HG02852 (cell line): Measurements from ENCODE around the gene SMG6.
"Not testable (repeated sequence)": the region's sequence is repeated elsewhere in the genome, so short reads cannot be mapped to it uniquely, and the experiment has no call there.

ENCODE experiments used
- ATAC-seq: cut with Tn5 transposase; IDR thresholded peaks from one replicate; pipeline ENCODE4 v1.9.1; 2021; ENCODE audit warnings: mild to moderate bottlenecking, moderate library complexity; ENCODE audit not compliant: unreplicated experiment

SMG6 gene

GRCh38 chr17:2151358-2152033, 152.1 kb downstream of the SMG6 start:
- no peak for ATAC-seq

DNA sequence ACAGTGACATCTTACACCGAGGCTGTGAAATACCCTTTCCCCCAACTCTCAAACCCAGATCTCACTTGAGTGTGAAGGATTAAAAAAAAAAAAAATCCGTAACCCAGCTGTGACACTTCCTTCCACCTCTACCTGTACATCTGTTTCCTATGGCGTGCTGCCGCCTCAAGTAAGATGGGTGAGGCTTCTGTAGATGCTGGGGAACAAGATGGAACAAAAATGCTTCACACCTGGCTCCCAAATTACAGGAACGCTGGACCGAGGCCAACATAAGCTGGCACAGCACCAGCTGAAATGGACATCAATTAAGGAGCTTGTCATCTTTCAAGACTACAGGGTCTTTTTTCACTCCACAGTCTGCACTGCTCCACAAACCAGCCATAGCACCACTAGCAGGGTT, 152.8 kb downstream of the SMG6 start:
- ATAC-seq = no peak

GRCh38 chr17:2149934-2150333, 153.7 kb downstream of the SMG6 start:
- no peak for ATAC-seq

GRCh38 chr17:2146132-2146871, 157.3 kb downstream of the SMG6 start:
- ATAC-seq = no peak

- no peak for ATAC-seq
Measured at GRCh38 chr17:2144701-2145100, 158.9 kb downstream of the SMG6 start.

DNA sequence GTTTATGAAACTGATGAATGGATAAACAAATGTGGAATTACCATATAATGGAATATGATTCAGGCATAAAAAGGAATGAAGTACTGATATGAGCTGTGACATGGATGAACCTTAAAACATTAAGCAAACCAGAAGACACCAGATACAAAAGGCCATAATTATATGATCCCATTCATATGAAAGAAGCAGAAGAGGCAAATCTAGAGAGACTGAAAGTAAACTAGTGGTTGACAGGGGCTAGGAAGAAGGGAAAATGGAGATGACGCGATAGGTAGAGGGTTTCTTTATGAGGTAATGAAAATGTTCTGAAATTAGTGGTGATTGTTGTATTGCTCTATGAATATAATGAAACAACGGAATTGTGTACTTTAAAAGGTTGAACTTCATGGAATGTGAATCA, 160.3 kb downstream of the SMG6 start:
- no peak for ATAC-seq

DNA sequence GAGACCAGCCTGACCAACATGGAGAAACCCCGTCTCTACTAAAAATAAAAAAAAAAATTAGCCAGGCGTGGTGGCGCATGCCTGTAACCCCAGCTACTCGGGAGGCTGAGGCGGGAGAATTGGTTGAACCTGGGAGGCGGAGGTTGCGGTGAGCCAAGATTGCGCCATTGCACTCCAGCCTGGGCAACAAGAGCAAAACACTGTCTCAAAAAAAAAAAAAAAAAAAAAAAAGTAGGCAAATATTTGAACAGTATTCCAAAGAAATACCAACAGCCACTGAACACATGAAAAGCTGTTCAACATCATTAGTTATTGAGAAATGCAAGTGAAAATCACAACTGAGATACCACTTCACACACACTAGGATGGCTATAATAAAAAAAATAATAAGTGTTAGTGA, 160.9 kb downstream of the SMG6 start:
- not testable (repeated sequence) for ATAC-seq

- no peak for ATAC-seq
Measured at GRCh38 chr17:2140683-2141082, 162.9 kb downstream of the SMG6 start.

DNA sequence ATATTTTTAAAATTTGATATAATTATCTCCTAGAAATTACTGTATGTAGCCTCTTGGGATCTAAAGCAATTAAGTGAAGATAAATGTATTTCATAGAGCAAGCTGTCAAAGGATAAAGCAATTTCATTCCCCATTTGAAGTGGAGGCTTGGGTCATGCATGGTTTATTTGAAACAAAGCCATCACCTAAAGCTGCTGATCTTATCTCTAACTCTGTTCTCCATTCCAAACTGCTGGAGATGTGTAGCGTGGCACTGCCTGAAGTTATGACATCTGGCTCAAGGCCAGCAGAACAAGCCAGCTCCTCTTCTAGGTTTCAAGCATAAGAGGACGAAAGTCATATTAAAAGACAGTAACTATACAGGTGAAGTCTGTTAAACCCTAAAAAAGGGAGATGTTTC, 164.8 kb downstream of the SMG6 start:
- ATAC-seq = no peak

DNA sequence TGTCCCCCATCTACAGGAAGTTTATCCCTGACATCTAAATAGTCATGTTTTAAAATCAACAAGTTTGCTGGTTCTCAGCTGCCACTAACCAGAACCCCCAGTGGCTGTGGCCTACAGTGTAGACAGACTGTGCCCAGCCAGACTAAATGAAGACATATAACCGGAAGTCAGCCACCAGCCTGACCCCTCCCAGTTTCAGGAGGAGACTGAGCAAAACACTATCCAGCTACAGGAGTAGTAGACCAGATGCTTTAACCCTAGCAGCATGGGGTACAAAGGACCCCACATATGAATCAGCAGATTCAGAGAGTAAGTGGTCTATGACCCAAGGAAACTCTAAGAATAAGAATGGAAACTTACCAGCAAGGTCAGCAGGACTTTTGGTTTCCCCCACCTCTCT, 165.3 kb downstream of the SMG6 start:
- ATAC-seq = no peak

DNA sequence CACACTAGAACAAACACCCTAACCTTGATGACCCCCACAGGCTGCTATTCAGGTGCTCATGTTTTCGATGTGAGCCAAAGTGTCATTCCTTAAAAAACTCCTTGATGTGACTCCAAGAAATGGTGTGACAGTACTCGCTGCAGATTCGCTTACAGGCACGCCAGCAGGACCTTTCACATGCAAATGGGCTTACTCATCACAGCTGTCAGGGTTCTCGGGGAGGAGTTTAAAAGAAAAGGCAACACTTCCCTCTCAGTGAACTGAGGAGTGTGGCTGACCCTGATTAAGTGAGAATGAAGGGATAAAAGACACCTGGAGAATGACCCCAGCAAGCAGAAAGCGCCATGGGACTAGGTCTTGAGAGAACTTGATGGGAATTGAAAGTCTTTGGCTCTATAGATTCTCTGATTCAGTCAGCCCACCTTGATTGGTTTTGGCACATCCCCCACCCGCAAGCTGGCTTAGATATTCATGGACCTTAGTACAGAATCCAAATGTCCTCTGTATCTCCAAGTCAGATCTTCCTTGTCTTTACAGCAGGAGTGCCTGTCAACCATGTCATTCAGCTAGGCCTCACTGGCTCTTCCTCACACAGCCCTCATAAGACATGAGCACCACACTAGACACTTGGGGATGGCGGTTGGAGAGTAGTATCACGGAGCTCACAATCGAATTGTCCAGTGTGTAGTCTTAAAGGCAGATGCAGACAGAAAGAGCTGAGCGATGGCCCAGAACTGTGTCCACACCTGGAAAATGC, 166.1 kb downstream of the SMG6 start:
- peak; percentile 58 for ATAC-seq

DNA sequence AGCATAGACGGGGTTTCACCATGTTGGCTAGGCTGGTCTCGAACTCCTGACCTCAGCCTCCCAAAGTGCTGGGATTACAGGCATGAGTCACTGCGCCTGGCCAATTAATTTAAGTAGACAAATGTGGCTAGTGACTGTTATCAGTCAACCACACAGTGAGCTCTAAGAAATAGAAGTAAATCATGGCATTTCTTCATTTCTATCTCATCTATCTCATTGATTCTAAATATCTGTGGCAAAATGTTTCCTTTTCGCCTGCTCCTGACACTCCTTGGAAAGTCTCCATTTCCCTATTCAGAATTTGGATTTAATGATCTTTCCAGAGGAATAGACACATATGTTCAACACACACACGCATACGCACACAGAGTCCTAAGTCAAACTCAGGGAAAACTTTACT, 167.3 kb downstream of the SMG6 start:
- no peak for ATAC-seq

- no peak for ATAC-seq
Measured at GRCh38 chr17:2128011-2128410, 175.6 kb downstream of the SMG6 start.

DNA sequence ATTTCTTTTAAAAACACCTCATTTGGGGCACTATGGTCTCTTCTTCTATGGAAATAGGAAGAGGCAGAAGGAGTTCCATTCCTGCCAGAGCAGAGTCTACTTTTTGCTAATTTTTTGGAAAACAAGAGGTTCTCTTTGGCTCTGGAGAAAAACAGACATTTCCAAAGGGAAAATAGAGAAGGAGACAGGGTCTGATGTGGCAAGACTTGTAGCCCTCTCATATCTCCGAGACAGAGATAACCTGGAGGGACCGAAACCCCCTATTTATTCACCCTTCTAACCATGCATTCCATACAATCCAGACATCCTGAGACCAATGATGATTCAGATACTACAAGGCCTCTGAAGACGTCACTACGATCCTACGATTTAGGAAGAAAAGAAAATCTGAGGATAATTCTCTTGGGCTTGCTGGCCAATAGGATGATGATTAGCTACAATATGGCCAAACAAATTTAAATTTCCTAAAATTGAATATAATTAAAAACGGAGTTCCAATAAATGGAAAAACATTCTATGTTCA, 178.5 kb downstream of the SMG6 start:
- ATAC-seq = no peak

DNA sequence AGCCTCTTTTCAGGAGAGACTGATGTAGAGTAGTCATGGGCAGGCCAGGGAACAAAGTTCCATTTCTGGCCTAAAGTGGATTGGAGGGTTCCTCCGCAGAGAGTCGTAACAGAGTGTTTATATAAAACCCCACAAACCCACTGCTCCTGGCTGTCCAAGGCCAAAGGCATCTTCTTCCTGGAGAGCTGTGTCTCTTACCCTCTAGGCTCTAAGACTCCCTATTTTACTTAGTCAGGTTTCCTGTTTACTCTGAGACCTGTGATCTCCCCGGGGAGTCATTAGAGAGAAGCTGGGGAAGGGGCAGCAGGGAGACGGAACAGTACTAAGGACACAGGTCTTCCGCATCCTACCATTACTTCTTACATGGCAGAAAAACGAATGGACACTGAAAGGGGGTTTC, 179.2 kb downstream of the SMG6 start:
- no peak for ATAC-seq

DNA sequence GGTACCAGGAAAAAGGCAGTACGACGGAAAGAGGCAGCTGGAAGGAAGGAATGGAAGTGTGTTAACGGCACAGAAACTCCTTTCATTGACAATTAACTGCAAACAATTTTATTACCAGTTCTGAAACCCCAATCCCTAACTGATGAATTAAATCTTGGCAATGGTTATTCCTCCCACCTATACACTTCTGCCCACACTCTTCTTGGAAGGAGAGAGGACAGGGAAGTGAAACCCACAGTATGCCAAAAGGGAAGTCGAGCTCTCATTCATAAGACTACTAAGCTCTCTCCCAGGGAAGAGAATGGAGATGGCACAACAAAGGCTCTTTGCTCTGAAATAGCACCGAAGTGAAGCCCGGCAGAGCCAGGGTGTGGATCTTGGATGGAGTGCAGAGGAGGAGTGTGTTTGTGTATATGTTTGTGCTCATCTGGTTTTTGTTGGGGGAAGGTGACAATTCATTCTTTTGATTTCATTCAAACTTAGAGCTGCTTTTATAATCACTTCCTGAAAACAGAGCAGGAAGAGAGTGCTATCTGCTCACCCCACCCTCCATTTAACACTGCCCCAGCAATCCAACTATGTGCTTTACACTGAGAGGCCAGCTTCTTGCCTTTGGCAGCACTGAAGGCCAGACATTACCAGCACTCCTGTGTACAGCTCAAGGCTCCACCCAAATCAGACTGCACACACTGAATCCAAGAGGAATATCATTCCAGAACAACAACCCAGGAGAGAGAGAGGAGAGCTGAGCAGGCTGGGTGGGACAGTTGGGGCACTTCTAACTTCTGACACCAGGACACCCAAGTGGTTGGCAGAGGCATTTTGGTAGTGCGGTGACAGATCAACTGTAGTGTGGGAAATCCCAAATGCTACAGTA, 180.0 kb downstream of the SMG6 start:
- ATAC-seq = no peak

GRCh38 chr17:2122641-2123302, 180.8 kb downstream of the SMG6 start:
- ATAC-seq = no peak

DNA sequence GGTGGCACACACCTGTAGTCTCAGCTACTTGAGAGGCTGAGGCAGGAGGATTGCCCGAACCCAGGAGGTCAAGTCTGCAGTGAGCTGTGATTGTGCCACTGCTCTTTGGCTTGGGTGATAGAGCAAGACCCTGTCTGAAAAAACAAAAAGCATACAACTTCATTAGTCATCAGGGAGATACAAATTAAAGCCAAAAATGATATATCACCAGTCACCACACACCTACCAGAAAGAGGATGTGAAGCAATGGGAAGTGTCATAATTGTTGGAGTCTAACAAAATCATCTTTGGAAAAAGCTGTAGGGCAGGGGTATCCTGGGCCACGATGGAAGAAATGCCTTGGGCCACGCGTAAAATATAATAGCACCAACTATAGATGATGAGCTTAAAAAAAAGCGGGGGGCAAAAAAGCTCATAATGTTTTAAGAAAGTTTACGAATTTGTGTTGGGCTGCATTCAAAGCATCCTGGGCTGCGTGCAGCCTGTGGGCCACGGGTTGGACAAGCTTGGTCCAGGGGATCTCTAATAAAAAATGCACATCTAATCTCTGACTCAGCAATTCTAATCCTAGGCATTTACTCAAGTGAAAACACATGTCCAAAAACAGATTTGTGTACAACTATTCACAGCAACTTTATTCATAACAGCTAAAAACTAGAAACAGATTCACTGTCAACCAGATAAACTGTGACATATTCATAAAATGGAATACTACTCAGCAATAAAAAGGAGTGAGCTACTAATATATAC, 182.8 kb downstream of the SMG6 start:
- ATAC-seq = no peak

- ATAC-seq = no peak
Measured at GRCh38 chr17:2113279-2113622, 190.3 kb downstream of the SMG6 start.

DNA sequence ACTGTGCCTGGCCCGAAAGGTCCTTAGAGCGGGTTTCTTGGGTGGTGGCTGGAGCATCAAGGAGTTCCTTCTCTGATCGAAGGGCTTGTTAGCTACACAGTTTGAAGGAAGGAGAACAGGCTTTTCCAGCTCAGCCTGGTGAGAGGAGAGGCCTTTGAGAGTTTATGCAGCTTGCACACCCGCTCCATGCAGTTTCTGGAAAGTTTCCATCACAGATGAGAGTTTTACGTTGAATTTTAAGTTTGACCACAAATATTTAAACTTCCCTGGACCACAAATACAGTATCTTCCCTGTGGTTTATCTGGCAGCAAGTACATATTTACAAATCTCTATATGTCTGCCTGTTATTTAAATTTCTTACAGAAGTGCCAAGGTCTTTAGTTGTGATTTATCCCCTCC, 191.9 kb downstream of the SMG6 start:
- no peak for ATAC-seq
